H1 (cell line): ENCODE measurements around the gene IL31. TPM values are rescaled to one million over a fixed set of nuclear protein-coding genes. Genes with fewer than 3 reads are reported as not detected.

ENCODE experiments used
- CTCF ChIA-PET: fragments of 300-600 bp; sonication (Branson Sonifier 250); formaldehyde crosslinking; loops from one replicate; lab custom pipeline; 2021; ENCODE audit not compliant: partially characterized antibody; lab: Charles Lee
- POLR2A ChIA-PET: fragments of 300-600 bp; sonication (Branson Sonifier 250); formaldehyde crosslinking; loops from one replicate; lab custom pipeline; 2021; ENCODE audit warnings: inconsistent platforms; ENCODE audit not compliant: partially characterized antibody; lab: Charles Lee
- DNase-seq, 2 experiments: peaks; one replicate each; pipeline versions ENCODE4 v3.0.0 to v3.0.0-alpha.2; 2010 to 2022; ENCODE audit warnings: low spot score in 2 of 2, low read depth in 1 of 2, mixed read lengths in 1 of 2
- FAIRE-seq: peaks from 2 replicates; lab custom pipeline; 2011; peaks lifted over from hg19 to GRCh38; lab: Jason Lieb, UNC
- H2AFZ ChIP-seq: 2 replicates; pipeline ENCODE4 v1.8.1; 2012; ENCODE audit warnings: low read length, inconsistent platforms
- H2AK5ac ChIP-seq: 2 replicates; pipeline ENCODE4 v1.6.1; 2013; ENCODE audit warnings: low read depth, low read length
- H2BK120ac ChIP-seq: replicated peaks from 2 replicates; pipeline ENCODE3; 2013; ENCODE audit warnings: low read depth, low read length, inconsistent platforms
- H2BK12ac ChIP-seq: 2 replicates; pipeline ENCODE4 v1.6.1; 2013; ENCODE audit warnings: low read depth, low read length
- H2BK15ac ChIP-seq: 2 replicates; pipeline ENCODE4 v1.6.1; 2013; ENCODE audit warnings: low read length
- H2BK20ac ChIP-seq: 2 replicates; pipeline ENCODE4 v1.6.1; 2013; ENCODE audit warnings: low read length
- H2BK5ac ChIP-seq: 2 replicates; pipeline ENCODE4 v1.6.1; 2013; ENCODE audit warnings: low read depth, low read length
- H3K14ac ChIP-seq: 2 replicates; pipeline ENCODE4 v1.6.1; 2013; ENCODE audit warnings: inconsistent platforms; ENCODE audit not compliant: insufficient read length
- H3K18ac ChIP-seq: 2 replicates; pipeline ENCODE4 v1.6.1; 2013; ENCODE audit warnings: low read length; ENCODE audit errors: extremely low read depth
- H3K23ac ChIP-seq: 2 replicates; pipeline ENCODE4 v1.6.1; 2013; ENCODE audit warnings: inconsistent platforms; ENCODE audit not compliant: insufficient read length
- H3K23me2 ChIP-seq: 2 replicates; pipeline ENCODE4 v1.6.1; 2013; ENCODE audit warnings: low read depth, low read length
- H3K27ac ChIP-seq: 2 replicates; pipeline ENCODE4 v1.6.1; 2011; ENCODE audit warnings: low read depth, low read length, inconsistent platforms
- H3K27me3 ChIP-seq, 4 experiments: replicated peaks in 1 of 4; 1 replicate in 1 of 4; 2 replicates in 3 of 4; pipeline versions ENCODE4 v1.6.1 to v1.8.1; 2011 to 2013; ENCODE audit warnings: low read length in 3 of 4, mild to moderate bottlenecking in 3 of 4, inconsistent platforms in 2 of 4, mixed read lengths in 2 of 4, moderate library complexity in 1 of 4; ENCODE audit not compliant: control insufficient read depth in 3 of 4, insufficient read depth in 3 of 4; ENCODE audit errors: extremely low read depth in 1 of 4
- H3K36me3 ChIP-seq, 4 experiments: 2 replicates each; pipeline versions ENCODE4 v1.6.1 to v1.8.1; 2011 to 2013; ENCODE audit warnings: mild to moderate bottlenecking in 4 of 4, low read length in 3 of 4, moderate library complexity in 2 of 4, control low read depth in 1 of 4, inconsistent platforms in 1 of 4; ENCODE audit not compliant: insufficient read depth in 4 of 4, control insufficient read depth in 2 of 4
- H3K4ac ChIP-seq: replicated peaks from 2 replicates; pipeline ENCODE3; 2013; ENCODE audit warnings: low read length, low read depth, mixed read lengths, inconsistent platforms; ENCODE audit not compliant: insufficient read length
- H3K4me1 ChIP-seq, 4 experiments: replicated peaks in 1 of 4; 1 replicate in 1 of 4; 2 replicates in 3 of 4; pipeline versions ENCODE4 v1.6.1 to v1.8.1; 2011 to 2013; ENCODE audit warnings: low read length in 3 of 4, inconsistent platforms in 2 of 4, mixed read lengths in 1 of 4; ENCODE audit not compliant: insufficient read depth in 4 of 4, control insufficient read depth in 3 of 4
- H3K4me2 ChIP-seq, 2 experiments: 2 replicates each; pipeline versions ENCODE4 v1.6.1 to v1.8.1; 2011 to 2013; ENCODE audit warnings: low read depth in 2 of 2, low read length in 2 of 2, control low read depth in 1 of 2, inconsistent platforms in 1 of 2, mild to moderate bottlenecking in 1 of 2; ENCODE audit not compliant: insufficient read depth in 1 of 2
- H3K4me3 ChIP-seq, 4 experiments: fragments of 200-600, 300-600 bp in 1 of 4; sonication (generic), shearing (Covaris generic), sonication (Bioruptor Twin) in 1 of 4; 2 replicates each; pipeline versions ENCODE4 v1.5.1 to v1.8.1; 2011 to 2016; ENCODE audit warnings: low read length in 4 of 4, low read depth in 3 of 4, control low read depth in 2 of 4, inconsistent platforms in 2 of 4, mild to moderate bottlenecking in 2 of 4, mixed read lengths in 1 of 4, moderate library complexity in 1 of 4; ENCODE audit not compliant: insufficient read depth in 2 of 4; ENCODE audit errors: extremely low read depth in 1 of 4
- H3K56ac ChIP-seq: replicated peaks from 2 replicates; pipeline ENCODE3; 2013; ENCODE audit warnings: low read depth, mild to moderate bottlenecking, mixed read lengths, low read length, inconsistent platforms; ENCODE audit not compliant: insufficient read length
- H3K79me1 ChIP-seq: 2 replicates; pipeline ENCODE4 v1.6.1; 2013; ENCODE audit warnings: low read depth, low read length, control low read depth
- H3K79me2 ChIP-seq, 2 experiments: 2 replicates each; pipeline versions ENCODE4 v1.6.1 to v1.8.1; 2012 to 2013; ENCODE audit warnings: low read length in 2 of 2, mild to moderate bottlenecking in 2 of 2, inconsistent platforms in 1 of 2; ENCODE audit not compliant: insufficient read depth in 2 of 2, control insufficient read depth in 1 of 2
- H3K9ac ChIP-seq, 4 experiments: replicated peaks in 1 of 4; 1 replicate in 1 of 4; 2 replicates in 3 of 4; pipeline versions ENCODE4 v1.6.1 to v1.8.1; 2011 to 2013; ENCODE audit warnings: low read depth in 3 of 4, low read length in 3 of 4, control low read depth in 2 of 4, mild to moderate bottlenecking in 2 of 4, moderate library complexity in 2 of 4, inconsistent platforms in 1 of 4; ENCODE audit errors: extremely low read depth in 1 of 4
- H3K9me3 ChIP-seq, 2 experiments: 2 replicates each; pipeline versions ENCODE4 v1.6.1 to v1.8.1; 2012 to 2013; ENCODE audit warnings: mild to moderate bottlenecking in 2 of 2, moderate library complexity in 2 of 2, control low read depth in 1 of 2, inconsistent platforms in 1 of 2, low read depth in 1 of 2, low read length in 1 of 2, mixed read lengths in 1 of 2; ENCODE audit not compliant: insufficient read depth in 2 of 2
- H4K20me1 ChIP-seq, 2 experiments: replicated peaks in 1 of 2; 2 replicates each; pipeline versions ENCODE3 to v1.8.1; 2011 to 2013; ENCODE audit warnings: inconsistent platforms in 2 of 2, low read length in 2 of 2, mild to moderate bottlenecking in 1 of 2; ENCODE audit not compliant: insufficient read depth in 2 of 2, control insufficient read depth in 1 of 2
- H4K5ac ChIP-seq: 2 replicates; pipeline ENCODE4 v1.6.1; 2013; ENCODE audit warnings: low read length, low read depth, mixed read lengths, inconsistent platforms; ENCODE audit not compliant: insufficient read length
- H4K8ac ChIP-seq: 2 replicates; pipeline ENCODE4 v1.8.0; 2013; ENCODE audit warnings: mild to moderate bottlenecking, moderate library complexity, low read length, inconsistent platforms; ENCODE audit not compliant: insufficient read depth; ENCODE audit errors: extremely low read depth
- H4K91ac ChIP-seq: replicated peaks from 2 replicates; pipeline ENCODE3; 2013; ENCODE audit warnings: low read length, mixed read lengths, inconsistent platforms; ENCODE audit not compliant: insufficient read length
- ASH2L ChIP-seq: fragments of 200-600, 300-600 bp; sonication (generic); IDR thresholded peaks from one replicate; pipeline ENCODE4 v1.7.1; 2017; ENCODE audit warnings: low read length
- BRCA1 ChIP-seq: IDR thresholded peaks from 2 replicates; pipeline ENCODE4 v1.6.1; 2012; ENCODE audit warnings: low read depth, low read length, improper control_type of control experiment
- EGR1 ChIP-seq: IDR thresholded peaks from 2 replicates; pipeline ENCODE4 v1.6.1; 2011; ENCODE audit warnings: low read depth, low read length, borderline replicate concordance
- FOSL1 ChIP-seq: IDR thresholded peaks from 2 replicates; pipeline ENCODE4 v1.6.1; 2011; ENCODE audit warnings: mild to moderate bottlenecking, low read depth, low read length, moderate library complexity; ENCODE audit not compliant: insufficient read depth
- KDM1A ChIP-seq: fragments of 200-600, 300-600 bp; sonication (generic); IDR thresholded peaks from 2 replicates; pipeline ENCODE4 v1.7.1; 2016; ENCODE audit warnings: mild to moderate bottlenecking, low read length, borderline replicate concordance
- SRF ChIP-seq: IDR thresholded peaks from 2 replicates; pipeline ENCODE4 v1.6.1; 2011; ENCODE audit warnings: mild to moderate bottlenecking, low read depth, low read length, moderate library complexity
- TCF12 ChIP-seq: IDR thresholded peaks from 2 replicates; pipeline ENCODE4 v1.6.1; 2011; ENCODE audit warnings: low read depth, mild to moderate bottlenecking, low read length
- TEAD4 ChIP-seq: IDR thresholded peaks from 2 replicates; pipeline ENCODE4 v1.6.1; 2012; ENCODE audit warnings: low read depth, low read length, inconsistent platforms, mixed read lengths
- WGBS, 2 experiments: shearing (Covaris generic) in 1 of 2; methylation state at CpG; one replicate each; pipeline versions ENCODE4 v1.1.6 to v1.1.7; 2013 to 2015; ENCODE audit warnings: low lambda C conversion rate in 2 of 2, mixed read lengths in 2 of 2, inconsistent platforms in 1 of 2, low coverage in 1 of 2, missing lambda C conversion rate in 1 of 2; ENCODE audit not compliant: insufficient replicate concordance in 2 of 2, insufficient coverage in 1 of 2, insufficient read length in 1 of 2; ENCODE audit errors: extremely low coverage in 1 of 2, missing lambda C conversion rate in 1 of 2; 5-methylcytosine and 5-hydroxymethylcytosine counted together
- polyA plus RNA-seq, 7 experiments: library from polyadenylated mRNA; depleted of rRNA in 3 of 7; stranded (reverse) in 5 of 7; unstranded in 2 of 7; fragments of >200 nt in 5 of 7; fragments of 200-250 nt in 2 of 7; gene quantifications; 1 replicate in 5 of 7; 2 replicates in 1 of 7; 4 replicates in 1 of 7; pipeline versions ENCODE4 v1.2.1 to v1.2.3, GENCODE V29; 2011 to 2013; ENCODE audit warnings: missing spikeins in 2 of 7, mixed read lengths in 2 of 7
- total RNA-seq: library from RNA; stranded (reverse); fragmentation: NEBNext Ultra II Directional; extraction: Animal tissue kit (Norgen Biotek cat#: 25700); gene quantifications from 2 replicates; pipeline ENCODE4 v1.2.1, GENCODE V29; 2021

IL31 gene
- total and polyA plus RNA-seq, 2 of the 8 experiments (the other 6 are each of a cell fraction or from before 2014, with no cell fraction given) = not detected

GRCh38 chr12:122138616-122139015, 35.4 kb downstream of the IL31 start:
- H3K9ac ChIP-seq = no peak overlapping the region
- no peaks in the 10 kb centered on the region for H3K79me2 ChIP-seq
- H3K4ac ChIP-seq = no peak overlapping the region
- peaks cover 21 to 28% of the 10 kb centered on the region in 2 experiments for H3K9me3 ChIP-seq
- no peak overlapping the region for H3K23ac ChIP-seq
- no peaks in the 10 kb centered on the region for H4K20me1 ChIP-seq
- no peak overlapping the region for H3K27ac ChIP-seq
- H3K4me3 ChIP-seq = no peak overlapping the region
- no peak overlapping the region for H3K14ac ChIP-seq
- H3K79me1 ChIP-seq = no peaks in the 10 kb centered on the region
- no peak overlapping the region for H3K56ac ChIP-seq
- ChIA-PET POLR2A (interaction anchor here (0.8 to 2.5 kb wide), 7 partner anchors 9 to 336 kb away, joined by 3 to 6 read pairs (median 4); no protein-coding TSS in a partner anchor), CTCF (interaction anchor here (0.7 to 3.2 kb wide), 13 partner anchors 9 to 115 kb away, joined by 3 to 29 read pairs (median 5); no protein-coding TSS in a partner anchor)
- no peak overlapping the region for H4K5ac ChIP-seq
- H4K91ac ChIP-seq = no peak overlapping the region
- H2BK20ac ChIP-seq = no peak overlapping the region
- TF ChIP-seq SRF (no peak), BRCA1 (no peak), ASH2L (no peak), EGR1 (no peak), TCF12 (no peak), KDM1A (no peak), FOSL1 (no peak), TEAD4 (no peak)
- no peak for DNase-seq
- no peak overlapping the region for H3K18ac ChIP-seq
- no peak overlapping the region for H2BK120ac ChIP-seq
- no peak for FAIRE-seq
- H3K23me2 ChIP-seq = no peaks in the 10 kb centered on the region
- H3K4me1 ChIP-seq = peaks cover 0 to 8% (median 3%) of the 10 kb centered on the region in 4 experiments; a peak in 5 of 7 replicates
- H3K27me3 ChIP-seq = no peaks in the 10 kb centered on the region; a peak in 1 of 7 replicates
- no peak overlapping the region for H2BK5ac ChIP-seq
- H4K8ac ChIP-seq = no peak overlapping the region
- WGBS, 2 experiments = 94% methylated on average over 11 of the region's 11 CpGs; no CpG with 5 or more reads in 1 of the 2 experiments
- no peak overlapping the region for H2AK5ac ChIP-seq
- H2BK15ac ChIP-seq = no peak overlapping the region
- no peak overlapping the region for H2AFZ ChIP-seq
- H3K4me2 ChIP-seq = no peak overlapping the region
- H2BK12ac ChIP-seq = no peak overlapping the region
- peaks cover 2 to 25% (median 15%) of the 10 kb centered on the region in 4 experiments; a peak in 6 of 8 replicates for H3K36me3 ChIP-seq
